ENCODE measurements around the gene MORN1.
"Not testable (repeated sequence)": the region's sequence is repeated elsewhere in the genome, so short reads cannot be mapped to it uniquely, and the experiment has no call there.

The MORN1 gene

GRCh38 chr1:2303016-2303775 is 88.2 kb downstream of the MORN1 start:
- DNase-seq: no peak

GRCh38 chr1:2302292-2302925 is 88.9 kb downstream of the MORN1 start:
- no peak for DNase-seq

GRCh38 chr1:2301607-2302291 is 89.6 kb downstream of the MORN1 start:
- DNase-seq: no peak

- DNase-seq: peak; percentile 43 to 91 (median 72)
These were observed 90.3 kb downstream of the MORN1 start for GRCh38 chr1:2300851-2301606.

GRCh38 chr1:2300004-2300771 is 91.2 kb downstream of the MORN1 start:
- DNase-seq: peak; percentile 32 to 64 (median 46)

- DNase-seq: no peak
These were observed 92.2 kb downstream of the MORN1 start for GRCh38 chr1:2299131-2299627.

- no peak for DNase-seq
These were observed 92.7 kb downstream of the MORN1 start for GRCh38 chr1:2298685-2299084.

- DNase-seq: no peak
These were observed 93.9 kb downstream of the MORN1 start for GRCh38 chr1:2297246-2298011.

GRCh38 chr1:2296614-2297013 is 94.7 kb downstream of the MORN1 start:
- DNase-seq: no peak

GRCh38 chr1:2296211-2296610 is 95.1 kb downstream of the MORN1 start:
- not testable (repeated sequence) for DNase-seq

GRCh38 chr1:2295526-2295925 is 95.8 kb downstream of the MORN1 start:
- DNase-seq: no peak

- no peak for DNase-seq
These were observed 96.7 kb downstream of the MORN1 start for GRCh38 chr1:2294725-2295078.

- DNase-seq: no peak
These were observed 97.2 kb downstream of the MORN1 start for GRCh38 chr1:2294033-2294724.

- DNase-seq: no peak
These were observed 98.5 kb downstream of the MORN1 start for GRCh38 chr1:2292725-2293450.

GRCh38 chr1:2291577-2291976 is 99.8 kb downstream of the MORN1 start:
- DNase-seq: no peak

- DNase-seq: peak in 3 of 4 experiments; percentile 25 to 68 (median 48)
These were observed 100.5 kb downstream of the MORN1 start for GRCh38 chr1:2290595-2291510.

- DNase-seq: no peak
These were observed 101.2 kb downstream of the MORN1 start for GRCh38 chr1:2290171-2290578.

GRCh38 chr1:2289607-2290006 is 101.7 kb downstream of the MORN1 start:
- no peak for DNase-seq
